CD4-positive, alpha-beta T cell treated with Interleukin-17A for 1 hour (primary cell): ENCODE data around the gene LIPK.
"Not testable (repeated sequence)": the region's sequence is repeated elsewhere in the genome, so short reads cannot be mapped to it uniquely, and the experiment has no call there.

Source experiments
- DNase-seq: peaks from one replicate; pipeline ENCODE4 v3.0.0-alpha.2; 2020

The LIPK gene

GRCh38 chr10:88705958-88706357, at the start of gene LIPK:
TSS of gene LIPK (plus strand) at chr10:88706249. CDS start at chr10:88724544, 18,295 bp downstream.
- DNase-seq: no peak

GRCh38 chr10:88657901-88658300, 48.1 kb upstream of the LIPK start:
- no peak for DNase-seq

- DNase-seq: no peak
These were observed 46.1 kb upstream of the LIPK start for GRCh38 chr10:88659725-88660597.

GRCh38 chr10:88660598-88660884, 45.5 kb upstream of the LIPK start:
- DNase-seq: no peak

GRCh38 chr10:88661018-88661417, 45.0 kb upstream of the LIPK start:
- no peak for DNase-seq

- no peak for DNase-seq
These were observed 44.5 kb upstream of the LIPK start for GRCh38 chr10:88661577-88661976.

GRCh38 chr10:88663153-88663552, 42.9 kb upstream of the LIPK start:
- DNase-seq: not testable (repeated sequence)

- no peak for DNase-seq
These were observed 41.9 kb upstream of the LIPK start, which contains the start of gene LIPF for GRCh38 chr10:88664142-88664541. TSS of gene LIPF (plus strand) at chr10:88664442. CDS start at chr10:88667298, 2,856 bp downstream.

GRCh38 chr10:88668465-88668864, 37.6 kb upstream of the LIPK start:
- no peak for DNase-seq

- DNase-seq: no peak
These were observed 35.6 kb upstream of the LIPK start for GRCh38 chr10:88670497-88670896.

GRCh38 chr10:88672041-88672440, 34.0 kb upstream of the LIPK start:
- DNase-seq: no peak

- no peak for DNase-seq
These were observed 29.6 kb upstream of the LIPK start for GRCh38 chr10:88676283-88677060.

- DNase-seq: no peak
These were observed 25.1 kb upstream of the LIPK start for GRCh38 chr10:88680958-88681357.

GRCh38 chr10:88682491-88682890, 23.6 kb upstream of the LIPK start:
- DNase-seq: no peak

- peak; percentile 32 for DNase-seq
These were observed 18.1 kb upstream of the LIPK start for GRCh38 chr10:88687853-88688467.

- no peak for DNase-seq
These were observed 16.7 kb upstream of the LIPK start for GRCh38 chr10:88689366-88689765.

- DNase-seq: no peak
These were observed 12.5 kb upstream of the LIPK start for GRCh38 chr10:88693392-88694020.

- no peak for DNase-seq
These were observed 3.0 kb upstream of the LIPK start for GRCh38 chr10:88702848-88703597.

- DNase-seq: no peak
These were observed 1.5 kb downstream of the LIPK start for GRCh38 chr10:88707429-88708155.

GRCh38 chr10:88709361-88709760, 3.3 kb downstream of the LIPK start:
- not testable (repeated sequence) for DNase-seq

- DNase-seq: no peak
These were observed 9.5 kb downstream of the LIPK start for GRCh38 chr10:88715517-88715916.

- no peak for DNase-seq
These were observed 15.3 kb downstream of the LIPK start for GRCh38 chr10:88721392-88721791.
